Body of pancreas (tissue), 4 donors: ENCODE measurements around the gene CYP27B1.

ENCODE experiments used
- CTCF ChIP-seq, 7 experiments: fragments of 450-650 bp in 4 of 7; fragments of 200-600 bp in 3 of 7; sonication (generic) in 3 of 7; IDR thresholded peaks; one replicate each; pipeline ENCODE4 v1.5.1; 2016 to 2019; ENCODE audit warnings: antibody characterized with exemption in 7 of 7
- POLR2A ChIP-seq, 3 donors: fragments of 450-650 bp; IDR thresholded peaks; one replicate each; pipeline ENCODE4 v1.6.1; 2016; ENCODE audit warnings: antibody characterized with exemption in 3 of 3, mild to moderate bottlenecking in 2 of 3

DNA sequence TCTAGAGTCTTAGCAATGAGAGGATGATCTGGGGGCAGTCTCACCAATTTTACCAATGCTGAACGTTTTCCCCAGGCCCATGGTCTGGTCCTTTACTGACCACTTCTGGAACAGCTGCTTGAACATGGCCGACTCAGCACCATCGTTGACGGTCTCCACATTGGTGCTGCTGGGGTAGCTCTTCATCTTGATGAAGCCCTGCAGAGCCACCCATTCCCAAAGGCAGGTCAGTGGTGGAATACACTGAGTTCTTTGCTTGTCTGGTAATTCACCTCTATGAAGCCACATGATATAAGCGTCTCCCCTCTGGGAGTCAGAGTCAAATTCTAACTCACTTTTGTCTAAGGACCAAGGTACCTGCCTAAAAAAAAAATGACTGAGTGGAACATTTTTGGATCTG is 41.5 kb upstream of the CYP27B1 start:
- TF ChIP-seq CTCF (IDR thresholded peaks at IDR 0.05) (no peak), POLR2A (IDR thresholded peaks at IDR 0.05) (no peak)
